HepG2 (cell line): ENCODE results near the gene TOLLIP. TPM values are rescaled to one million over a fixed set of nuclear protein-coding genes. Genes with fewer than 3 reads are reported as not detected.
"Not testable (repeated sequence)": the region's sequence is repeated elsewhere in the genome, so short reads cannot be mapped to it uniquely, and the experiment has no call there.

ENCODE experiments used
- ATAC-seq: fragments of 200-7000 bp; cut with Tn5 transposase; 3 replicates; pipeline ENCODE4 v1.9.1; 2020; ENCODE audit warnings: mild to moderate bottlenecking, moderate library complexity
- BruUV-seq: library from RNA; stranded (reverse); fragments of 400-500 nt; replicated peaks from 2 replicates; lab custom pipeline; 2021; lab: Mats Ljungman, UMichigan
- CTCF ChIA-PET: fragments of 300-600 bp; formaldehyde crosslinking; extraction: SDS; loops from one replicate; lab custom pipeline; 2021; ENCODE audit warnings: low total read pairs, inconsistent platforms, low intra/inter-chr PET ratio; lab: Yijun Ruan, JAX
- POLR2A ChIA-PET: fragments of 350-600 bp; sonication (Branson Sonifier 250); formaldehyde crosslinking; loops from one replicate; lab custom pipeline; 2020; ENCODE audit warnings: antibody characterized with exemption, inconsistent platforms; lab: Yijun Ruan, JAX
- DNase-seq: peaks from one replicate; pipeline ENCODE4 v3.0.0-alpha.2; 2015; ENCODE audit warnings: low spot score
- FAIRE-seq: peaks from 3 replicates; lab custom pipeline; 2011; peaks lifted over from hg19 to GRCh38; lab: Jason Lieb, UNC
- H2AFZ ChIP-seq: one replicate; pipeline ENCODE4 v1.6.1; 2011; ENCODE audit warnings: low read length, inconsistent platforms
- H3K27ac ChIP-seq: fragments of 300-600 bp; 3 replicates; pipeline ENCODE4 v1.8.0; 2011; ENCODE audit warnings: mixed run types, mild to moderate bottlenecking, mixed read lengths, low read length, inconsistent platforms; ENCODE audit not compliant: insufficient read depth; ENCODE audit errors: extremely low read length
- H3K27me3 ChIP-seq, 2 experiments: fragments of 200-600 bp in 1 of 2; 2 replicates in 1 of 2; 3 replicates in 1 of 2; pipeline versions ENCODE4 v1.6.0 to v1.8.0; 2011; ENCODE audit warnings: low read length in 2 of 2, mild to moderate bottlenecking in 2 of 2, moderate library complexity in 2 of 2, inconsistent platforms in 1 of 2; ENCODE audit not compliant: insufficient read depth in 2 of 2, control insufficient read depth in 1 of 2
- H3K36me3 ChIP-seq, 2 experiments: fragments of 200-600 bp in 1 of 2; replicated peaks in 1 of 2; 2 replicates in 1 of 2; 3 replicates in 1 of 2; pipeline versions ENCODE4 v1.5.1 to v1.8.0; 2011; ENCODE audit warnings: low read length in 2 of 2, inconsistent platforms in 1 of 2; ENCODE audit not compliant: insufficient read depth in 2 of 2, control insufficient read depth in 1 of 2
- H3K4me1 ChIP-seq: 2 replicates; pipeline ENCODE4 v1.5.1; 2012; ENCODE audit warnings: low read length, inconsistent platforms; ENCODE audit not compliant: insufficient read depth
- H3K4me2 ChIP-seq: 2 replicates; pipeline ENCODE4 v1.6.0; 2011; ENCODE audit warnings: low read depth, low read length, inconsistent platforms
- H3K4me3 ChIP-seq, 3 experiments: fragments of 200-600 bp in 1 of 3; sonication (generic), shearing (Covaris generic) in 1 of 3; replicated peaks in 1 of 3; 2 replicates each; pipeline ENCODE4 v1.5.1; 2011 to 2016; ENCODE audit warnings: low read length in 3 of 3, inconsistent platforms in 2 of 3, low read depth in 2 of 3, mild to moderate bottlenecking in 2 of 3, control low read depth in 1 of 3, mixed read lengths in 1 of 3; ENCODE audit not compliant: insufficient read depth in 1 of 3
- H3K79me2 ChIP-seq: one replicate; pipeline ENCODE4 v1.6.1; 2011; ENCODE audit warnings: low read length, inconsistent platforms; ENCODE audit not compliant: insufficient read depth
- H3K9ac ChIP-seq: 2 replicates; pipeline ENCODE4 v1.6.0; 2011; ENCODE audit warnings: mild to moderate bottlenecking, low read depth, low read length, inconsistent platforms; ENCODE audit not compliant: insufficient read depth
- H3K9me3 ChIP-seq: 2 replicates; pipeline ENCODE4 v1.5.1; 2012; ENCODE audit warnings: mild to moderate bottlenecking, low read length
- H4K20me1 ChIP-seq: 2 replicates; pipeline ENCODE4 v1.6.0; 2011; ENCODE audit warnings: inconsistent platforms, mild to moderate bottlenecking, low read length, moderate library complexity; ENCODE audit not compliant: insufficient read depth
- WGBS: methylation state at CpG from one replicate; pipeline ENCODE4 v1.1.6; 2017; ENCODE audit warnings: low lambda C conversion rate; 5-methylcytosine and 5-hydroxymethylcytosine counted together
- in situ Hi-C: cut with HindIII; loops from 2 replicates; pipeline ENCODE4 v1.10.0; 2017; ENCODE audit warnings: low pct_unique_long_range_greater_than_20kb; ENCODE audit not compliant: extremely low pct_ligation_motif_present
- intact Hi-C: fragments of 100-400 bp; cut with micrococcal nuclease; formaldehyde crosslinking; loops from one replicate; pipeline ENCODE4 v1.10.0; 2022; ENCODE audit not compliant: unreplicated experiment
- polyA plus RNA-seq, 8 experiments: library from polyadenylated mRNA; depleted of rRNA in 3 of 8; stranded (reverse) in 7 of 8; unstranded in 1 of 8; fragments of >200 nt; fragmentation: Illumina TruSeq in 4 of 8; extraction: Trizol in 4 of 8; gene quantifications; 2 replicates each; pipeline versions ENCODE4 v1.2.1 to v1.2.3, GENCODE V29; 2011 to 2016; ENCODE audit warnings: low read depth in 4 of 8, missing spikeins in 1 of 8, mixed read lengths in 1 of 8; ENCODE audit not compliant: insufficient read depth in 1 of 8
- total RNA-seq, 5 experiments: library from RNA; depleted of rRNA; stranded (reverse); fragments of >200 nt; fragmentation: Illumina TruSeq; extraction: Trizol; gene quantifications; 2 replicates each; pipeline ENCODE4 v1.2.3, GENCODE V29; 2016; ENCODE audit warnings: low read depth in 1 of 5

TOLLIP gene
- total and polyA plus RNA-seq, 2 of the 13 experiments (the other 11 are each of a cell fraction or from before 2014, with no cell fraction given): 25.9 to 47.5 TPM

- H3K27me3 ChIP-seq, H3K4me1 ChIP-seq, H3K79me2 ChIP-seq, intact Hi-C loops, H3K9ac ChIP-seq, H3K4me2 ChIP-seq, CTCF ChIA-PET, H4K20me1 ChIP-seq, in situ Hi-C loops, DNase-seq, BruUV-seq, H3K36me3 ChIP-seq, H3K27ac ChIP-seq, H2AFZ ChIP-seq, POLR2A ChIA-PET, FAIRE-seq, ATAC-seq, H3K4me3 ChIP-seq: not testable (repeated sequence)
- H3K9me3 ChIP-seq: peaks cover 14% of the 10 kb centered on the region; the same call in 1 of the 2 replicates
- WGBS: 78% methylated on average over 8 of the region's 18 CpGs
Observed at GRCh38 chr11:1248951-1249350, 60.5 kb downstream of the TOLLIP start.

- H3K79me2 ChIP-seq, H2AFZ ChIP-seq, POLR2A ChIA-PET, H3K9ac ChIP-seq, H3K27me3 ChIP-seq, H3K4me1 ChIP-seq, CTCF ChIA-PET, H3K36me3 ChIP-seq, intact Hi-C loops, FAIRE-seq, H3K4me2 ChIP-seq, ATAC-seq, H3K4me3 ChIP-seq, BruUV-seq, H4K20me1 ChIP-seq, in situ Hi-C loops, H3K27ac ChIP-seq, DNase-seq: not testable (repeated sequence)
- WGBS: 88% methylated on average over 12 of the region's 14 CpGs
- H3K9me3 ChIP-seq: peaks cover 14% of the 10 kb centered on the region; the same call in 1 of the 2 replicates
Observed at GRCh38 chr11:1247026-1247425, 62.4 kb downstream of the TOLLIP start.

DNA sequence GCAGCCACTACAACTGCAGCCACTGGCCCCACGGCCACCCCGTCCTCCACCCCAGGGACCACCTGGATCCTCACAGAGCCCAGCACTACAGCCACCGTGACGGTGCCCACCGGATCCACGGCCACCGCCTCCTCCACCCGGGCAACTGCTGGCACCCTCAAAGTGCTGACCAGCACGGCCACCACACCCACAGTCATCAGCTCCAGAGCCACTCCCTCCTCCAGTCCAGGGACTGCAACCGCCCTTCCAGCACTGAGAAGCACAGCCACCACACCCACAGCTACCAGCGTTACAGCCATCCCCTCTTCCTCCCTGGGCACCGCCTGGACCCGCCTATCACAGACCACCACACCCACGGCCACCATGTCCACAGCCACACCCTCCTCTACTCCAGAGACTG lies 63.1 kb downstream of the TOLLIP start:
- ATAC-seq, H3K36me3 ChIP-seq, H2AFZ ChIP-seq, DNase-seq, H3K79me2 ChIP-seq, intact Hi-C loops, H3K27ac ChIP-seq, BruUV-seq, H3K4me2 ChIP-seq, H3K4me1 ChIP-seq, H3K4me3 ChIP-seq, CTCF ChIA-PET, H3K27me3 ChIP-seq, POLR2A ChIA-PET, H4K20me1 ChIP-seq, FAIRE-seq, in situ Hi-C loops, H3K9me3 ChIP-seq, H3K9ac ChIP-seq: not testable (repeated sequence)
- 88% methylated on average over 11 of the region's 14 CpGs for WGBS

- H3K36me3 ChIP-seq, H3K27ac ChIP-seq, H3K79me2 ChIP-seq, FAIRE-seq, DNase-seq, H3K27me3 ChIP-seq, intact Hi-C loops, H3K4me3 ChIP-seq, H3K9ac ChIP-seq, CTCF ChIA-PET, in situ Hi-C loops, H3K4me1 ChIP-seq, BruUV-seq, POLR2A ChIA-PET, H4K20me1 ChIP-seq, H3K4me2 ChIP-seq, H3K9me3 ChIP-seq, ATAC-seq, H2AFZ ChIP-seq: not testable (repeated sequence)
- WGBS: 93% methylated on average over 5 of the region's 14 CpGs
Observed at GRCh38 chr11:1245717-1246116, 63.7 kb downstream of the TOLLIP start.
